GF-D8 (cell line): Measurements from ENCODE around the gene DSTN.

ENCODE experiments used
- DNase-seq: peaks from one replicate; lab custom pipeline; 2025; lab: John Stamatoyannopoulos, UW

Gene DSTN

GRCh38 chr20:17569616-17570346 is at the start of gene DSTN:
TSS of gene DSTN (plus strand) at chr20:17570075. CDS start at chr20:17570209, 134 bp downstream.
- peak; percentile 57 for DNase-seq

GRCh38 chr20:17520583-17520982 is 49.3 kb upstream of the DSTN start:
- no peak for DNase-seq

DNA sequence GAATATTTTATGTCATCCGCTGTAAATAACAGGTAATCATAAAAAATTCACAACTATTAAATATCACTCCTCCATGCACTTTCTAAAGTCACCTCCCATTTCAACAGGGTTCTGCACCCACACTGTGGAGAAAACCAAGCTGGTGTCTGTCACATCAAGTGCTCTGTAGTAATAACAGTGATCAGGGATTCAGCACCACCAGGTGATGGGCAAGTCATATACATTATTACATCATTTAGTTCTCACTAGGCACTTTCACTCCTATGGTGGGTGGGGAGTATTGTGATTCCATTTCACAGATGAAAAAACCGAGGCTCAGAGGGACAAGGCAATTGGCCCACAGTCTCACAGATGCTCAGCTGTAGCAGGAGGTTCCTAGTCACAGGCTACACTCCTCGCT is 47.3 kb upstream of the DSTN start:
- DNase-seq: no peak

DNA sequence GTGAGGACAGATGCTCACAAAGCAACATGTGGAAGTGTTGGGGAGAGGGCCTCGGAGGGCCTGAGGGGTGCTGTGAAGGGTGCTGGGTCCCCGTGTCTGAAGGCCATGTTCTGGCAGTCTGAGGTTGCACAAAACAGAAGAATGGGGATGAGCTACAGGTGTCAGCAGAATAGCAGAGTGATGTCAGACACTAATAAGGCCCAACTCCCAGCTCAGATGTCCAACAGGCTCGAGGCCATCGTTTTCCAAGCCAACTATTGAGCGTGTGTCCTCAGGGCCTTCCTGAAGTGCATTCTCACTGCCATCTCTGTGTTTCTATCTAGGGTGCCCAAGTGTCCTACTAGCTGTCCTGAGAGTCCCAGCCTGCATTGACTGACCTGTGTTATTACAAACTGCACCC is 46.5 kb upstream of the DSTN start:
- DNase-seq: no peak

DNA sequence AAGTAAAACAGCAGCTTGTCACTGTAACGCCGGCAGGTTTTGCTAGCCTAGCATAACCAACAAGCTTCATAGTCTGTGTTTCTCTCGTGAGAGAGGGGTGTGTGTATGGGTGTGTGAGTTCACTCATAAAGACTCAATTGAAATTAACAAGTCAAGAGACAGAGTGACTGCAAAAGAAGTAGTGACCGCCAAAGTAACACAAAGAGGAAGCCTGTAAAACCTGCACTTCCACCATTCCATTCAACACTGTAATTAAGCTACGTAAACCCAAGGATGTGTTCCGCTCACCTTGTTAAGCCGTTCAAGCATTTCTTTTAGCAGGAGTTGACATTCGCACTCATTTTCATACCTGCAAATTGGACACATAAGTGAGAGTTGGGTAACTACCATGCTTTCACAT is 45.3 kb upstream of the DSTN start:
- DNase-seq: no peak

- DNase-seq: no peak
These were observed 44.7 kb upstream of the DSTN start for GRCh38 chr20:17525132-17525531.

DNA sequence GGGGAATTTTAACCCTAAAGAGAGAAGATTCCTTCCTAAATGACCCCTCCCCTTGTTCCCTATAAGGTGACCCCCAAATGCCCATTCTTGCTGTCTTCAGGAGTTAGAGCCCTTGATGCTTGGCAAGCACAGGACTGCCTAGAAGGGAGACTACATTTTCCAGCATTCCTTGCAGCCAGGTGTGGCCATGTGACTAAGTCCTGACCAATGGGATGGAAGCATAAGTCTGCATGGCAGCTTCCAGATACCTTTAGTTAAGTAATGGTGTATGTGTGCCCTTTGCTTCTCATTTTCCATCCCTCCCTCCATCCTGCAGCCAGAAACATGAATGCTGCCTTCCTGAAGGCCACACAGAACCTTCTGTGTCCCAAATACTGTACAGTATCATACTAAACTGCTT is 44.2 kb upstream of the DSTN start:
- no peak for DNase-seq

DNA sequence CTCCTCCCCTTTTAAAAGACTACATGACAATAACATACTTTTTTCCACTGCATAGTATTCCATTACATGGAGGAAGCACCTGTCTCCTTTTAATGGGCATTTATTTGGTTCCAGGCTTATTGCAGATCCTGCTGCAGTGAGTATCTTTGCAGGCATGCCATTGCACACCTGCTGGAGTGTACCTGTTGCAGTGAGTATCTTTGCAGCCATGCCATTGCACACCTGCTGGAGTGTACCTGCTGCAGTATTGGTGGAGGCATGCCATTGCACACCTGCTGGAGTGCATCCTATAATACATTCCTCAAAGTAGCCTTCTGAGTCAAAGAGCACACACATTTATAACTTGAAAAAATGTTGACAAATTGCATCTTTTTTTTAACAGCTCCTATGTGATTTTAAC is 40.3 kb upstream of the DSTN start:
- DNase-seq: no peak

DNA sequence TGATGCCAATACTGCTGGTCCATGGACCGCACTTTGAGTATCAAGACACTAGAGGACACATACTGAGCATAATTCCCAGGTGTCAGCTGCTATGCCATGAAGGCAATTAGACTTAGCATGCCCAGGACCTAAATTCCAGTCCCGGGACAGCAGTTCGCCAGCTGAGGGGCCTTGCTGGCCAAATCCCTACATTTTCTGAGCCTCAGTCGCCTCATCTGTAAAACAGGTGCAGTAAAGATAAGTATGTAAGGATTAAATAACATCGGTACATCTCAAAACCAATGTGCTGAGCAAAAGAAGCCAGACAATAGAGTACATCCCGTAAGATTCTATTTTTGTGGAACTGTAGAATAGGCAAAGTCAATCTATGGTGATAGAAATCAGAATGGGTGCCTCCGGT is 39.7 kb upstream of the DSTN start:
- DNase-seq: no peak

GRCh38 chr20:17530716-17531664 is 38.9 kb upstream of the DSTN start, which contains the start of gene BFSP1:
TSS of gene BFSP1 (minus strand) at chr20:17531379. CDS start at chr20:17531329, 50 bp downstream.
- DNase-seq: peak; percentile 45

GRCh38 chr20:17531665-17532025 is 38.2 kb upstream of the DSTN start:
- DNase-seq: no peak

- peak; percentile 24 for DNase-seq
These were observed 36.5 kb upstream of the DSTN start for GRCh38 chr20:17533396-17533795.

DNA sequence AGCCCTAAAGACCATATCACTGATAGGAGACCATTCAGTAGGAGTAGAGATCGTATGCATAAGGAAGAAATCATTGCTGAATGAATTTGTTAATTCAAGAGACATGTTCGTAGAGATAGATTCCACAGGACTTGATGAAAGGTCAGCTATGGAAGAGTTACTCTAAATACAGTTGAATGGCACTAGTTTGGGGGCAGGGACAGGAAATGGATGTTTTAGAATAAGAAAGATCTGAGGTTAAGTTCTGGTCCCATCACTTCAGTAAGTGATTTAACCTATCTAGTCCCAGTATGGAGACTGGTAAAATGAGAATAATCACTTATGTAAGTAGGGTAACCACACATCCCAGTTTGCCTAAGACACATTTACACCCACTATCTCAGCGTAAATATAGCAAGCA is 35.8 kb upstream of the DSTN start:
- DNase-seq: no peak

DNA sequence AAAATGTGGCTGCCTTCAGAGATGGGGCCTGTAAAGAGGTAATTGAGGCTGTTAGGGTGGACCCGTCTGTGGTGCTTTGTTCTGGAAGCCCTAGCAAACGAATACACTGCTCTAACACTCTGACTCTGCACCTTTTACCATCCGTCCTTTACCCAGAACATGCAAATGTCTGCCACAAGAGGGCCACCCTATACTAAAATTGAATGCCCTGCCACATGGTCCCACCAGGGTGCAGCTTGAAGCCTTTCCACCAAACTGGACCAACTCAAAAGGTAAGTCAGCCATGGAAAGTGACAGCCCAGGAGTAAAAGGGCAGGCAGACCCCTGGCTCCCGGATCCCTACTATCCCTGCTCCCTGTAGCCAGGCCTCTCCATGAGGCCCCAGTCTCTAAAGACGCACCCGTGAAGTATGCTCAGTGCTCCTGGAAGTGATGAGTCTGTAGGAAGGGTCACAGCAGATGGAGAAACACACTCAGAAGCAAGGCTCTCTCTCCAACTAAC is 32.9 kb upstream of the DSTN start:
- peak; percentile 15 for DNase-seq

DNA sequence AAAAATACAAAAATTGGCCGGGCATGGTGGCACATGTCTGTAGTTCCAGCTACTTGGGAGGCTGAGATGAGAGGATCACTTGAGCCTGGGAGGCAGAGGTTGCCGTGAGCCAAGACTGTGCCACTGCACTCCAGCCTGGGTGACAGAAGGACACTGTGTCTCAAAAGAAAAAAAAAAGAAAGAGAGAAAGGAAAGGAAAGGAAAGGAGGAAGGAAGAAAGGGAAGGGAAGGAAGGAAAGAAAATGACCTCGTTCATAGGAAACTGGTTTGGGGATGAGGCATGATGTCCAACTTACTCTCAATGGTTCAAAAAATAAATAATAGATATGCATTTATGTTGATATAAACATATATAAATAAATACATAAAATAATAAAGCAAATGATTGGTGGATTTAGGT is 31.9 kb upstream of the DSTN start:
- no peak for DNase-seq

GRCh38 chr20:17538517-17539170 is 31.2 kb upstream of the DSTN start:
- no peak for DNase-seq

DNA sequence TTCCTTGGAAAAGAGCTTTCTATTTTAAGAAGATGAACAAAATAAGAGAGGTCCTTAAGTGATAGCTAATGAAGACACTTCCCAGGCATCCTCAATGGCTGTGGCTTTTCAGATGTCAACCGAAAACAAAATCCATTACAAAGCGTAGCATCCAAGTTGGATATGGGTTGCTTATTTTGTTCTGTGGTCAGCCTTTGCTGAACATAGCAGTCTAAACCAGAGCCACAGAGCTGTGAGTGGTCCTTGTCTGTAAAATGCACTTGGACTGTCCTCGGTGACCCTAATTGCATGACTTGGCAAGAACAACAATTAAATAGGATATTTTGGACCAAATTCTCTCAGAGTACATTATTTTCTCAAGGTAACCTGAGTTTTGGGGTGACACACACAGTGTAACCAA is 28.3 kb upstream of the DSTN start:
- no peak for DNase-seq

DNA sequence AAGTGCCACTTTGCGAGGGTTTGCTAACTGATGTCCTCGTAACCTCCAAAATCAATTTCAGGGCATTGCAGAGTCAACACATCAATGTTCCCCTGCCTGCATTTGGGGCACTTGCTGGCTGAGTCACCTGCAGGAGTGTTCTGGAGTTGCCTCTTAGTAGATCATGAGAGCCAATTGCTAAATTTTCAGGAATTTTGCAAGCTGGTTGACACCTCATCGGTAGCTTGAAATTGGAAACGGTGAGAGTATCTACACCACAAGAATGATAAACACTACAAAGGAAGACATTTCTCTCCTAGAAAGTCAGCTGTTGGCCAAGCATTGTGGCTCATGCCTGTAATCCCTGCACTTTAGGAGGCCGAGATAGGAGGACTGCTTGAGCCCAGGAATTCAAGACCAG is 27.9 kb upstream of the DSTN start:
- DNase-seq: no peak

- DNase-seq: no peak
These were observed 27.4 kb upstream of the DSTN start for GRCh38 chr20:17542481-17542880.

DNA sequence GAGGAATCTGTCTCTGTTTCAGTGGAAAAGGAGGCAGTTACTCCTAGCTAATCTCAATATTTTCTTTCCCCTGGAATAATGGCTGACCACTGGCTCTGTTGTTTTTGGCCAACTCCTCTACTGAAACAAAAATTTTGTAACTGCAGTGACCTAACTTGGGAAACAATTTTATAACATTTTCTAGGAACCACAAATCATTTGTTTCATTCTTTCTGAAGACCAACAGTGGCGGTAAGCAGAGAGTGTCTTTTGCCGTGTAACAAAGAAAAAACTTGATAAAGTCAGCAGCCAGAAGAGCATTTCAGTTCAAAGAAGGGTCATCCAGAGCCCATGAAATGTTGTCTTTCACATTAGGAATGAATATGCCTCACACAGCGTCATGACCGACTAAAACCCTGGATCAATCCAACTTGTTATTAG is 26.9 kb upstream of the DSTN start:
- DNase-seq: no peak

GRCh38 chr20:17543531-17544131 is 26.2 kb upstream of the DSTN start:
- DNase-seq: no peak

GRCh38 chr20:17545127-17545526 is 24.7 kb upstream of the DSTN start:
- no peak for DNase-seq
